Upper lobe of left lung (tissue), 4 donors: ENCODE data around the gene CLDN15.

Experiments
- POLR2A ChIP-seq, 4 donors: fragments of 450-650 bp; IDR thresholded peaks; one replicate each; pipeline ENCODE4 v1.5.1; 2016 to 2017; ENCODE audit warnings: antibody characterized with exemption in 4 of 4, mild to moderate bottlenecking in 2 of 4
- TF ChIP-seq, protein P1 (sequence below), 6 experiments: fragments of 450-650 bp in 4 of 6; fragments of 200-600 bp in 2 of 6; sonication (generic) in 2 of 6; IDR thresholded peaks; one replicate each; pipeline ENCODE4 v1.5.1; 2016 to 2019; ENCODE audit warnings: antibody characterized with exemption in 6 of 6

DNA sequence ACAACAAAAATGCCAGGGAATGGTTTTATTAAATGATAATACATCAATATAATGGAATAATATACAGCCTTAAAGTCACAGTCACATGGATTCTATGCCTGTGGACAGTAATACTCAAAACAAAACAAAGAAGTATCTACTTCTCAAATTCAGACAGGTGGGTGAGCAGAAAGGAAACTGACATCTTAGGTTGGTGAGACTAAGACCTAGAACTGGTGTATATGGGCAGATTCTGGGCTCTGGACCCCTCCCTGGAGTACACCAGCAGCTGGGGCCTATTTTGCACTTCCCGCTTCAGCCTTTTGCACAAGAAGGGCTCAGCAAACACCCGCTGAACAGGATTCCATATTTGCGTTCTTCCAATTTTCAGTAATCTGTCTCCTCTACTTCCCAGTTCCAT lies 12.7 kb upstream of the CLDN15 start:
- no peak for TF ChIP-seq POLR2A (IDR thresholded peaks at IDR 0.05)
- TF ChIP-seq, protein P1, sequence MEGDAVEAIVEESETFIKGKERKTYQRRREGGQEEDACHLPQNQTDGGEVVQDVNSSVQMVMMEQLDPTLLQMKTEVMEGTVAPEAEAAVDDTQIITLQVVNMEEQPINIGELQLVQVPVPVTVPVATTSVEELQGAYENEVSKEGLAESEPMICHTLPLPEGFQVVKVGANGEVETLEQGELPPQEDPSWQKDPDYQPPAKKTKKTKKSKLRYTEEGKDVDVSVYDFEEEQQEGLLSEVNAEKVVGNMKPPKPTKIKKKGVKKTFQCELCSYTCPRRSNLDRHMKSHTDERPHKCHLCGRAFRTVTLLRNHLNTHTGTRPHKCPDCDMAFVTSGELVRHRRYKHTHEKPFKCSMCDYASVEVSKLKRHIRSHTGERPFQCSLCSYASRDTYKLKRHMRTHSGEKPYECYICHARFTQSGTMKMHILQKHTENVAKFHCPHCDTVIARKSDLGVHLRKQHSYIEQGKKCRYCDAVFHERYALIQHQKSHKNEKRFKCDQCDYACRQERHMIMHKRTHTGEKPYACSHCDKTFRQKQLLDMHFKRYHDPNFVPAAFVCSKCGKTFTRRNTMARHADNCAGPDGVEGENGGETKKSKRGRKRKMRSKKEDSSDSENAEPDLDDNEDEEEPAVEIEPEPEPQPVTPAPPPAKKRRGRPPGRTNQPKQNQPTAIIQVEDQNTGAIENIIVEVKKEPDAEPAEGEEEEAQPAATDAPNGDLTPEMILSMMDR (IDR thresholded peaks at IDR 0.05): no peak
